PFSK-1 (cell line): Measurements from ENCODE around the gene GCAT.

Source experiments
- FOXP2 ChIP-seq: optimal IDR thresholded peaks from 2 replicates; pipeline ENCODE3; 2011; ENCODE audit warnings: borderline replicate concordance, control low read depth, inconsistent platforms; ENCODE audit not compliant: insufficient read depth; ENCODE audit errors: extremely low read length, extremely low read depth
- POLR2AphosphoS5 ChIP-seq: IDR thresholded peaks from 2 replicates; pipeline ENCODE4 v1.6.1; 2012; ENCODE audit warnings: low read depth, mild to moderate bottlenecking, control low read depth, low read length, moderate library complexity
- SIN3A ChIP-seq: IDR thresholded peaks from 2 replicates; pipeline ENCODE4 v1.6.1; 2012; ENCODE audit warnings: mild to moderate bottlenecking, low read length, moderate library complexity, borderline replicate concordance; ENCODE audit not compliant: insufficient read depth

DNA sequence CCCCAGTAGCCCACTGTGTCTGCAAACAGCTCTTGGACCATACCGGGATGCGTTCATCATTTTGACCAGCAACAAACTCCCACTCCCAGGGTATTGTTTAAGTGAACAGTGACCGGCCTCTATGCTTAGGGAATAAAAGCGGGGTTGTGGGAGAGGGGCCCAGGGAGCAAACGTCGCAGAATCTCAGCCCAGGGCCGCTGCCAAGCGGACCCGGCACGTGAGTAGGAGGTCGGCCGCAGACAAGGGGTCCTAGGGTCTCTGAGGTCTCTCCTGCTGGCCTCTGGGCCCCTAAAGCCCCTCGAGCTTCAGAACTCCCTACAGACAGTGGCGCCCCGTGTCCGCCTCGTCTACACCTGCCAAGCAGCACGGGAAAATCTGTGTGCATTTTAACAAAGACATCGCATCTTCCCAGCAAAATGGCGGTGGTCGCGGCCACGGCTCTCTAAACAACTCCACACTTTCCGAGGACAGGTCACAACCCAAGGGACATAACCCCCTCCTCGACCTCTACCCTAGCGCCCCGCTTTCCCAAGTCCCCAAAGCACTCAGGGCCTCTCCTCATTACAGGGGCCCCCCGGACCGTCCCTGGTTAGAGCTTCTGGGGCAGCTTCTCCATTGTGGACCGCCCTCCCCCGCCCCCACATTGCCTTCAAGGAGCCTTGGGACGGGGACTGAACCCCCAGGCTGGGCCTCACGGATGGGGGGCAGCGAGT, 3.9 kb upstream of the GCAT start:
- TF ChIP-seq FOXP2 (no peak), SIN3A (no peak), POLR2AphosphoS5 (no peak)
